Fibroblast of mammary gland (primary cell): ENCODE results near the gene SUGCT.
A peak's percentile ranks its signal among the peaks of the same experiment; 100 is the strongest.

Experiments
- DNase-seq: peaks from one replicate; pipeline ENCODE4 v3.0.0-alpha.2; 2010; ENCODE audit warnings: low read depth
- H3K4me3 ChIP-seq: 2 replicates; pipeline ENCODE4 v1.5.1; 2011; ENCODE audit warnings: low read depth, mild to moderate bottlenecking, low read length, moderate library complexity; ENCODE audit not compliant: control insufficient read depth
- TF ChIP-seq, protein P1 (sequence below): conservative IDR thresholded peaks from 2 replicates; pipeline ENCODE4 v1.5.1; 2011; ENCODE audit warnings: low read depth, low read length, inconsistent platforms; ENCODE audit not compliant: control insufficient read depth, insufficient read depth

The SUGCT gene

DNA sequence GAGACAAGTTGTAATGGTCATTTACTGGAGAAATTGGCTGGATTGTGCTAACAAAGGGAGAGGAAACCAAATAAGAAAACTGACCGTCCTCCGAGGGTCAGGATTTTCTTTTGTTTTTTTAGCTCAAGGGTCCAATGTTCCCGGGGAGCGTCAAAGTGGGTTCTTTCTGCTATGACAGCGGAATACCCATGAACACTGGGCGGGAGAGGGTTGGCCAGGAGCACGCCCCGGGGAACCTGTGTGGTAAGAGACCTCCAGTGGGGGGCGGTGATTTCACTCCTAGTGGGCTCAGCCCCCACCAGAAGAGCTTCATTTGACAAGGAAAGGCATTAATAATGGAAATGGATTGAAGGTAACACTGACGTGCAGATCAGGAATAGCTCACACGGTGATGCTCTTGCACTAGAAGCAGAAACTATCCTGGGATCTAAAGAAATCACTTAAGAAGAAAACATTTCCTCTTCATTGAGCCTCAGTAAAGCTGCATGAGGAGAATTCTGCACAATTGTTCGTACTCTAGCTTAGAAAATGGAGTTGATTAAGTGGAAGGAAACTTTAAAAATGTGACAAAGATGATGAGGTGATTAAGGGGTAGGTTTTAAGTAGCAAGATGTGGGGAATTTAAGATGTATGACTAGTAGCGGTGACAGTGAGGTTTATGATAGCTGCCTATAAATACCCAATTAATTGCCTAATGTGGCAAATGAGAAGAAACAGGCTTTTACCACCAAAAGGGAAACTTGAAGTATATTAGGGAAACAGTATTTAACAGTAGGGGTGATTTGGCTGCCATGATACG, 627.2 kb downstream of the SUGCT start:
- no peak overlapping the region for H3K4me3 ChIP-seq
- peak; percentile 15 for DNase-seq
- TF ChIP-seq, protein P1, sequence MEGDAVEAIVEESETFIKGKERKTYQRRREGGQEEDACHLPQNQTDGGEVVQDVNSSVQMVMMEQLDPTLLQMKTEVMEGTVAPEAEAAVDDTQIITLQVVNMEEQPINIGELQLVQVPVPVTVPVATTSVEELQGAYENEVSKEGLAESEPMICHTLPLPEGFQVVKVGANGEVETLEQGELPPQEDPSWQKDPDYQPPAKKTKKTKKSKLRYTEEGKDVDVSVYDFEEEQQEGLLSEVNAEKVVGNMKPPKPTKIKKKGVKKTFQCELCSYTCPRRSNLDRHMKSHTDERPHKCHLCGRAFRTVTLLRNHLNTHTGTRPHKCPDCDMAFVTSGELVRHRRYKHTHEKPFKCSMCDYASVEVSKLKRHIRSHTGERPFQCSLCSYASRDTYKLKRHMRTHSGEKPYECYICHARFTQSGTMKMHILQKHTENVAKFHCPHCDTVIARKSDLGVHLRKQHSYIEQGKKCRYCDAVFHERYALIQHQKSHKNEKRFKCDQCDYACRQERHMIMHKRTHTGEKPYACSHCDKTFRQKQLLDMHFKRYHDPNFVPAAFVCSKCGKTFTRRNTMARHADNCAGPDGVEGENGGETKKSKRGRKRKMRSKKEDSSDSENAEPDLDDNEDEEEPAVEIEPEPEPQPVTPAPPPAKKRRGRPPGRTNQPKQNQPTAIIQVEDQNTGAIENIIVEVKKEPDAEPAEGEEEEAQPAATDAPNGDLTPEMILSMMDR, result no peak

DNA sequence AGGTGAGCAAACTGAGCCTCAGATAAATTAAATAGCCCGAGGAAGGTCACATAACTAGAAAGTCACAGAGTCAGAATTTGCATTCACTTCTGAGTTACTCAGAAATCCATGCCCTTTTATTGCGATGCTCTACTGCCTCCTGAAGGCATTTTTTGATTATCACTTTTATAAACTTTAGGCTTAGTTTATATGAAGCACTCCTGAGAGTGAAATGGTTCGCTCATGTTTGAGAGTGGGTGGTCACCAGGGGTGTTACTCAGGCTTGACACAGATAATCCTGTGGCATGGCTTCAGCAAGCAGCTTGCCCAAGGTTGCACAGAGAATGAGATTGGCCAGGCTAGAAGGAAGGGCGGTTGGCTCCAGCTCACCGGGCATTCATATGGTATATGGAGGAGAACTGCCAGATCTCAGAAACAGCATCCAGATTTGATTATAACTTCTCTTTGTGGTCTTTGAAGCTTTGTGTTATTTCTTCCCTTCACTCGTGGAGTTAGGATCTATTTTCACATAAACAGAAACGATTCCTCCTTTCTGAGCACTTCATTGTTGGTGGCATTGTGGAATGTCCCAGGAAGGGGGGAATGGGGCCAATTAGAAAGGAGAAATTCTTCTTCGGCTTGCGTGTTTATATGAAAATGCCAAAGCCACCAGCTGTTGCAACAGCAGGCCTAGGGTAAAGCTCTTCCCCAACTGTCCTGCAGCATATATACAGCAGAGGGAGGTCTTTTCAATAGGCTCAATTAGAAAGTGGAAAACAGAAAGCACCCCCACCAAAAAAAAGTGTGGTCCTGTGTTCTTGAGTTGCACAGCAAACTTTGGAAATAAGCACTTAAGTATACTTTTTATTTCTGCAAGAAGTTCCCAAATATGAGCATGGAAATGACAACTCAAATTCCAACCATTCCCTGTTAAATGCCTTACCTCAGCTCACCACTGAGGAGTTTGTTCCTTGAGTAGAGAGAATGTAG, 628.8 kb downstream of the SUGCT start:
- TF ChIP-seq, protein P1, result peak; percentile 22

DNA sequence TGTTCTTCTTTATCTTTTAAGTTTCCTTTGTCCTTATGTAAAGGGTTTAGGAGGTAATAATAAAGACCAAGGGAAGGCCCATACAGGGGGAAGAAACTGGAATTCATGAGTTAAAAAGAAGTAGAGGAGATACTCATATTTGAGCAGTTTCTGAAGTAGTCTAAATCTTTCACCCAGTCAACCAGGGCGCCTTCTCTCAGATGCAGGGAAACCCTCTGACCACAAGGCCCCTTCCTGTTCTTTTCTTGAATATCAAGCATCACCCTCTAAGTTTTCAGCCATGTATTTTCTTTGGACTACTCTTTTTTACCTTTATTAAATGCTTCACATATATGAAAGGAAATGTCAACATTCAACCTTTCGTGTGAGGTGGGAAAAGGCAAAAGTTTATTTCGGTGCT, 630.8 kb downstream of the SUGCT start:
- no peak overlapping the region for H3K4me3 ChIP-seq
- TF ChIP-seq, protein P1, result no peak
- DNase-seq, result no peak

More for the DNA sequence above, 628.8 kb downstream of the SUGCT start:
- peak; percentile 14 for DNase-seq
- no peak overlapping the region for H3K4me3 ChIP-seq

DNA sequence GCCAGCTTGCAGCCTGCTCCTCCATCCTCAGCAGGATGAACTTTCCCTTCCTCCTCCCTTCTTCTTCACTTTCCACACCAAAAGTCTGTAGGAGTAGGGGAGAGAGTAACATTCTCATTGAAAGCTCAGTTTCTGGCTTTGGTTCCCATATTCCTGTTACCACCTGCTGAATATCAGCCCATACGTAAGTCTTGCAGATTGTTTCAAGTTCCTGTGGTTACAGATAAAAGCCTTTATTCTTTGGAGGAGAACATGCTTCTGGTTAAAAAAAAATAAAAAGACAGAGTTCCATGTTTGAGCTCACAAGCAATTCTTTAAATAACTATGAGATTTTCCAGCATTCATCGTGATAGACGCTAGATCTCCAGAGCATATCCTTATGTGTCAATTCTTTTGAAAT, 637.3 kb downstream of the SUGCT start:
- TF ChIP-seq, protein P1, result no peak
- no peak overlapping the region for H3K4me3 ChIP-seq
- DNase-seq, result no peak

DNA sequence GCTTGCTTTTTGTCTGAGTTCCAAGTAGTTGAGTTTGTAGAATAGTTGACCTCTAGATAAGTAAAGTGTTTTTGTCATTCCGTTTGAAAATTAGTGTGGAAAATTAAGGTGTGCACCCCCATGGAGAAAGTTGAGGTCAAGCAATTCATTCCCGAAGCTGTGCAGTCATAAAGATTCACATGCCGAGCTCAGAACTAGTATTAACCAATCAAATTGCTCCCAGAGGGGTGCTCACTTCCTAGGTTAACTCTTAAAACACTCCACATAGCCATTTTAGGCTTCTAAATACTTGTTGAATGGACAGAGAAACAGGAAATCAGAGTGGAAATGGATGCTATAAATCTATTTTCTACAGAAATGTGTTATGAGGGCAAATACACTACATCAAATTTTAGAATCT, 638.9 kb downstream of the SUGCT start:
- DNase-seq, result no peak
- TF ChIP-seq, protein P1, result no peak
- H3K4me3 ChIP-seq, result no peak overlapping the region

DNA sequence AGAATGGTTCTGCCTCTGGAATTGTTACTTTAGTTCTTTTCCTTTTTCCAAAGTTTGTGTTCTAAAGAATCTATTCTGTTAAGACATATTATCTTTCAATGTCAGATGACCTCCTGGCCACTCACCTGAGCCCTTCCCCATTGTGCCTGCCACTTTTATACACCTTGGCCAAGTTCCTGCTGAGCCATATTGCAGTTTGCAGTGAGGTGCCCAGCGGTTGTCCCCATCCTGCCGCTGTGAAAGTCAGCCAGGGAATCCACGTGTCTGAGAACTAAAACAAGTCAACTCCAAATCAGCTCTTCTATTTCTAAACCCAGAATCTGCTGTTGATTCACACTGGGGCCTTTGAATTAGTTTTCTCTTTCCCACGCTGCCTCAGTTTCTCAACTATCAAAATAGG, 641.1 kb downstream of the SUGCT start:
- TF ChIP-seq, protein P1, result no peak
- no peak for DNase-seq

More for the DNA sequence above, 641.1 kb downstream of the SUGCT start:
- H3K4me3 ChIP-seq, result no peak overlapping the region
